Keratinocyte (primary cell): Measurements from ENCODE around the gene HEATR9. TPM values are rescaled to one million over a fixed set of nuclear protein-coding genes. Genes with fewer than 3 reads are reported as not detected.

ENCODE experiments used
- DNase-seq: peaks from one replicate; pipeline ENCODE4 v3.0.0-alpha.2; 2011; ENCODE audit warnings: low read depth, missing footprints, low spot score
- FAIRE-seq: peaks from 2 replicates; lab custom pipeline; 2011; peaks lifted over from hg19 to GRCh38; lab: Jason Lieb, UNC
- H2AFZ ChIP-seq: 2 replicates; pipeline ENCODE4 v1.6.0; 2012; ENCODE audit warnings: low read length, control low read depth, inconsistent platforms; ENCODE audit not compliant: control insufficient read depth
- H3K27ac ChIP-seq: 2 replicates; pipeline ENCODE4 v1.5.1; 2011; ENCODE audit warnings: low read length; ENCODE audit not compliant: control insufficient read depth, insufficient read depth
- H3K27me3 ChIP-seq: 3 replicates; pipeline ENCODE4 v1.6.0; 2011; ENCODE audit warnings: low read length; ENCODE audit not compliant: control insufficient read depth, insufficient read depth; ENCODE audit errors: extremely low read depth
- H3K36me3 ChIP-seq, 2 experiments: 2 replicates in 1 of 2; 3 replicates in 1 of 2; pipeline ENCODE4 v1.5.1; 2011; ENCODE audit warnings: low read length in 2 of 2, mild to moderate bottlenecking in 1 of 2; ENCODE audit not compliant: control insufficient read depth in 2 of 2, insufficient read depth in 2 of 2; ENCODE audit errors: extremely low read depth in 1 of 2
- H3K4me1 ChIP-seq: 3 replicates; pipeline ENCODE4 v1.5.1; 2011; ENCODE audit warnings: low read length; ENCODE audit not compliant: control insufficient read depth, insufficient read depth; ENCODE audit errors: extremely low read depth
- H3K4me2 ChIP-seq: 3 replicates; pipeline ENCODE4 v1.6.0; 2011; ENCODE audit warnings: low read depth, low read length; ENCODE audit not compliant: control insufficient read depth, insufficient read depth; ENCODE audit errors: extremely low read depth
- H3K4me3 ChIP-seq, 3 experiments: fragments of 200-600 bp in 1 of 3; sonication (generic) in 1 of 3; 2 replicates in 2 of 3; 3 replicates in 1 of 3; pipeline ENCODE4 v1.5.1; 2011 to 2016; ENCODE audit warnings: low read length in 3 of 3, mild to moderate bottlenecking in 3 of 3, control low read depth in 2 of 3, inconsistent platforms in 1 of 3, low read depth in 1 of 3, mixed read lengths in 1 of 3, mixed run types in 1 of 3, moderate library complexity in 1 of 3; ENCODE audit not compliant: control insufficient read depth in 2 of 3, insufficient read depth in 2 of 3; ENCODE audit errors: extremely low read depth in 1 of 3
- H3K79me2 ChIP-seq: 2 replicates; pipeline ENCODE4 v1.6.0; 2012; ENCODE audit warnings: low read length; ENCODE audit not compliant: control insufficient read depth, insufficient read depth
- H3K9ac ChIP-seq: 3 replicates; pipeline ENCODE4 v1.6.0; 2011; ENCODE audit warnings: low read length; ENCODE audit not compliant: control insufficient read depth, insufficient read depth; ENCODE audit errors: extremely low read depth
- H3K9me1 ChIP-seq: 3 replicates; pipeline ENCODE4 v1.6.0; 2011; ENCODE audit warnings: low read length; ENCODE audit not compliant: control insufficient read depth, insufficient read depth; ENCODE audit errors: extremely low read depth
- H3K9me3 ChIP-seq: 2 replicates; pipeline ENCODE4 v1.5.1; 2012; ENCODE audit warnings: low read depth, low read length; ENCODE audit not compliant: control insufficient read depth
- H4K20me1 ChIP-seq: 3 replicates; pipeline ENCODE4 v1.6.0; 2011; ENCODE audit warnings: low read length; ENCODE audit not compliant: control insufficient read depth, insufficient read depth; ENCODE audit errors: extremely low read depth
- CTCF ChIP-seq, 3 experiments: IDR thresholded peaks in 1 of 3; conservative IDR thresholded peaks in 1 of 3; optimal IDR thresholded peaks in 1 of 3; 2 replicates in 2 of 3; 3 replicates in 1 of 3; pipeline versions ENCODE3 to v1.5.1; 2011; ENCODE audit warnings: low read length in 3 of 3, mild to moderate bottlenecking in 3 of 3, moderate library complexity in 2 of 3, control low read depth in 1 of 3, inconsistent platforms in 1 of 3; ENCODE audit not compliant: insufficient read depth in 2 of 3; ENCODE audit errors: extremely low read depth in 1 of 3
- EZH2 ChIP-seq: IDR thresholded peaks from one replicate; pipeline ENCODE4 v1.6.1; 2012; ENCODE audit warnings: inconsistent platforms, mild to moderate bottlenecking, low read length, moderate library complexity
- dilution Hi-C: fragments of 300-500 bp; cut with MboI; formaldehyde crosslinking; loops from one replicate; pipeline ENCODE4 v1.7.0; 2020; ENCODE audit warnings: low sequenced_read_pairs; ENCODE audit not compliant: extremely low pct_ligation_motif_present
- polyA plus RNA-seq, 5 experiments: library from polyadenylated mRNA; depleted of rRNA in 3 of 5; stranded (reverse) in 3 of 5; stranded (forward) in 1 of 5; unstranded in 1 of 5; fragments of >200 nt; gene quantifications; 1 replicate in 1 of 5; 2 replicates in 3 of 5; 3 replicates in 1 of 5; pipeline versions ENCODE4 v1.2.1 to v1.2.3, GENCODE V29; 2011 to 2012; ENCODE audit warnings: missing spikeins in 2 of 5, low read depth in 1 of 5, low replicate concordance in 1 of 5

HEATR9 gene
- polyA plus RNA-seq, 1 donor (not counting 4 experiments of a cell fraction or from before 2014, with no cell fraction given): not detected

- Histone ChIP-seq H3K9me3 (no peaks in the 10 kb centered on the region), H4K20me1 (no peaks in the 10 kb centered on the region), H3K4me1 (no peaks in the 10 kb centered on the region), H3K27ac (no peak overlapping the region), H3K9ac (no peak overlapping the region), H3K4me2 (no peak overlapping the region), H2AFZ (no peak overlapping the region), H3K27me3 (no peaks in the 10 kb centered on the region), H3K4me3 (no peak overlapping the region), H3K79me2 (no peaks in the 10 kb centered on the region), H3K36me3 (peaks cover 25 to 39% of the 10 kb centered on the region in 2 experiments), H3K9me1 (no peaks in the 10 kb centered on the region)
- FAIRE-seq (no peak), DNase-seq (no peak)
- dilution Hi-C loops: no loop called here
- TF ChIP-seq EZH2 (no peak), CTCF (optimal IDR thresholded peaks at IDR 0.05 in 1 of 3, IDR thresholded peaks at IDR 0.05 in 1 of 3, conservative IDR thresholded peaks at IDR 0.05 in 1 of 3; ENCODE audit: extremely low read depth in 1 of 3, insufficient read depth in 2 of 3, low read length in 3 of 3) (no peak)
Measured at GRCh38 chr17:35841101-35841500, 27.6 kb downstream of the HEATR9 start.

GRCh38 chr17:35825206-35825605, 43.5 kb downstream of the HEATR9 start:
- DNase-seq (no peak), FAIRE-seq (no peak)
- no peak overlapping the region for H3K4me3 ChIP-seq
- no peak overlapping the region for H2AFZ ChIP-seq
- no peaks in the 10 kb centered on the region for H3K9me3 ChIP-seq
- H3K9me1 ChIP-seq: no peaks in the 10 kb centered on the region
- no peak overlapping the region for H3K9ac ChIP-seq
- H3K4me2 ChIP-seq: no peak overlapping the region
- H3K27me3 ChIP-seq: no peaks in the 10 kb centered on the region
- H3K79me2 ChIP-seq: peaks cover 20% of the 10 kb centered on the region
- H3K27ac ChIP-seq: no peak overlapping the region
- TF ChIP-seq CTCF (optimal IDR thresholded peaks at IDR 0.05 in 1 of 3, IDR thresholded peaks at IDR 0.05 in 1 of 3, conservative IDR thresholded peaks at IDR 0.05 in 1 of 3; ENCODE audit: extremely low read depth in 1 of 3, insufficient read depth in 2 of 3, low read length in 3 of 3) (no peak), EZH2 (no peak)
- no peaks in the 10 kb centered on the region for H4K20me1 ChIP-seq
- H3K4me1 ChIP-seq: no peaks in the 10 kb centered on the region
- H3K36me3 ChIP-seq: peaks cover 6 to 22% of the 10 kb centered on the region in 2 experiments
- dilution Hi-C loops: no loop called here
